GM20431 (cell line): ENCODE results near the gene ARVCF.

Source experiments
- in situ Hi-C: fragments of 300-500 bp; cut with MseI, MboI; formaldehyde crosslinking; loops from one replicate; pipeline ENCODE4 v1.15.0; 2020; ENCODE audit warnings: low sequenced_read_pairs; ENCODE audit not compliant: unreplicated experiment

ARVCF gene, protein sequence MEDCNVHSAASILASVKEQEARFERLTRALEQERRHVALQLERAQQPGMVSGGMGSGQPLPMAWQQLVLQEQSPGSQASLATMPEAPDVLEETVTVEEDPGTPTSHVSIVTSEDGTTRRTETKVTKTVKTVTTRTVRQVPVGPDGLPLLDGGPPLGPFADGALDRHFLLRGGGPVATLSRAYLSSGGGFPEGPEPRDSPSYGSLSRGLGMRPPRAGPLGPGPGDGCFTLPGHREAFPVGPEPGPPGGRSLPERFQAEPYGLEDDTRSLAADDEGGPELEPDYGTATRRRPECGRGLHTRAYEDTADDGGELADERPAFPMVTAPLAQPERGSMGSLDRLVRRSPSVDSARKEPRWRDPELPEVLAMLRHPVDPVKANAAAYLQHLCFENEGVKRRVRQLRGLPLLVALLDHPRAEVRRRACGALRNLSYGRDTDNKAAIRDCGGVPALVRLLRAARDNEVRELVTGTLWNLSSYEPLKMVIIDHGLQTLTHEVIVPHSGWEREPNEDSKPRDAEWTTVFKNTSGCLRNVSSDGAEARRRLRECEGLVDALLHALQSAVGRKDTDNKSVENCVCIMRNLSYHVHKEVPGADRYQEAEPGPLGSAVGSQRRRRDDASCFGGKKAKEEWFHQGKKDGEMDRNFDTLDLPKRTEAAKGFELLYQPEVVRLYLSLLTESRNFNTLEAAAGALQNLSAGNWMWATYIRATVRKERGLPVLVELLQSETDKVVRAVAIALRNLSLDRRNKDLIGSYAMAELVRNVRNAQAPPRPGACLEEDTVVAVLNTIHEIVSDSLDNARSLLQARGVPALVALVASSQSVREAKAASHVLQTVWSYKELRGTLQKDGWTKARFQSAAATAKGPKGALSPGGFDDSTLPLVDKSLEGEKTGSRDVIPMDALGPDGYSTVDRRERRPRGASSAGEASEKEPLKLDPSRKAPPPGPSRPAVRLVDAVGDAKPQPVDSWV

GRCh38 chr22:20016734-20017621, at the start of gene ARVCF:
Gene ARVCF (minus strand): TSS chr22:20016823. CDS start chr22:19990794, 26,029 bp downstream.
- in situ Hi-C loops = no loop called here

GRCh38 chr22:20065896-20066616, 49.4 kb upstream of the ARVCF start:
- in situ Hi-C loops = no loop called here

GRCh38 chr22:20064545-20065262, 48.1 kb upstream of the ARVCF start:
- in situ Hi-C loops = no loop called here

GRCh38 chr22:20064140-20064480, 47.5 kb upstream of the ARVCF start:
- in situ Hi-C loops = no loop called here

- in situ Hi-C loops = no loop called here
These were observed 46.9 kb upstream of the ARVCF start for GRCh38 chr22:20063271-20064139.

DNA sequence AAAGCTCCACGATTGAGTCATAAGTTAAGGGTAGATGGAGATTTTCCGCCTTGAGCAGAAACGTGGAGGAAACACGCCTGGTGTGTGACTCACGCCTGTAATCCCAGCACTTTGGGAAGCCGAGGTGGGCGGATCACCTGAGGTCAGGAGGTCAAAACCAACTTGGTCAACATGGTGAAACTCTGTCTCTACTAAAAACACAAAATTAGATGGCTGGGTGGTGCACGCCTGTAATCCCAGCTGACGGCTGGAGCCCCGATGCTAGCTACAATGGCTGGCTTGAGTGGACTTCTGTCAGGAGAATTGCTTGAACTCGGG, 46.1 kb upstream of the ARVCF start:
- in situ Hi-C loops = no loop called here

- in situ Hi-C loops = no loop called here
These were observed 45.6 kb upstream of the ARVCF start for GRCh38 chr22:20062043-20062765.

DNA sequence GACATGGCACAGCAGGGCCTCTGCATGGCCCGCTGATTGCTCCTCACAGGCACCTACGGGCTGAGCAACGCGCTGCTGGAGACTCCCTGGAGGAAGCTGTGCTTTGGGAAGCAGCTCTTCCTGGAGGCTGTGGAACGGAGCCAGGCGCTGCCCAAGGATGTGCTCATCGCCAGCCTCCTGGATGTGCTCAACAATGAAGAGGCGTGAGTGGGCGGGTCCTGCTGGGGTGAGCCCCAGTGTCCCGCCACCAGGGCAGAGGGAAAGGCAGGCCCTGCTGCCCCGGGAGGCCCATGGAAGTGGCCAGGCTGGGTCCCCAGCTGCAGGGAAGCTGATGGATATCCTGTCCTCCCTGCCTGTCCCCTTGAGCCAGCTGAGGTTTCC, 44.8 kb upstream of the ARVCF start:
- in situ Hi-C loops = no loop called here

GRCh38 chr22:20060700-20061480, 44.3 kb upstream of the ARVCF start:
- in situ Hi-C loops = no loop called here

GRCh38 chr22:20058989-20059770, 42.6 kb upstream of the ARVCF start:
- in situ Hi-C loops = no loop called here

- in situ Hi-C loops = no loop called here
These were observed 41.1 kb upstream of the ARVCF start for GRCh38 chr22:20057596-20058268.

DNA sequence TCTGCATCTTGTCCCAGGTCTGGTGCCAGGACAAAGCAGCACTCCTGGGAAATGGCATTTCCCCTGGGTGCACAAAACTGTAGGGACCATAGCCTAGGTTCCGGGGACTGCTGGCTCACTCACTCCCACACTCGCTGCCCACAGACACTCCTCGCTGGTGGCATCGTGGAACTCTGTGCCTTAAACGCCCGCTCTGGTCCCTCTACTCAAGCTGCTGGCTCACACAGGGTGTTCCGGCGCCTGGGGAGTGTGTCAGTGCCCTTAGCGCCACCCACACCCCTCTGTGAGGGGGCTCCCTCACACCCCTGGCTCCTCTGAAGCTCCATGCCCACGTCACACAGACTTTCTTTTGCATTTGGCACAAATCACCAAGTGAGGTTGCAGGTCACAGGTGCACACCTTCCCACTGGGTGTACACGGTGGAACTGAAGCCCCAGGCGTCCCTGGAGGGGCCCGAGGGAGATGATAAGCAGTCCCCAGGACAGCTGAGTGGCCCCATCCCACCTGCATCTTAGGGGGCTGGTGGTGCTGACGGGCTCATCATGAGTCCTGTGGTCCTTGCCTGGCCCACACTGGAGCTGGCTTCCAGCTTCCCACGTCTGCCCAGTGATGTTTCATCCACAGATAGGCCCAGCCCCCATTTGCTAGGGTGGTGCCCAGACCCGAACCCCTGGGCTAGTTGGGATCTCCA, 40.2 kb upstream of the ARVCF start:
- in situ Hi-C loops = no loop called here

GRCh38 chr22:20056161-20056560, 39.5 kb upstream of the ARVCF start:
- in situ Hi-C loops = no loop called here

- in situ Hi-C loops = no loop called here
These were observed 39.0 kb upstream of the ARVCF start for GRCh38 chr22:20055654-20056053.

GRCh38 chr22:20055144-20055543, 38.5 kb upstream of the ARVCF start:
- in situ Hi-C loops = no loop called here
